Muscle of back (tissue), 11 donors: ENCODE data around the gene SH3RF2. TPM values are rescaled to one million over a fixed set of nuclear protein-coding genes. Genes with fewer than 3 reads are reported as not detected.
"Not testable (repeated sequence)": the region's sequence is repeated elsewhere in the genome, so short reads cannot be mapped to it uniquely, and the experiment has no call there.

Source experiments
- DNase-seq, 3 donors: peaks; one replicate each; pipeline versions ENCODE4 v3.0.0 to v3.0.0-alpha.2; 2013
- polyA plus RNA-seq, 10 donors: library from polyadenylated mRNA; unstranded; fragments of 120-200 nt; gene quantifications; one replicate each; pipeline ENCODE4 v1.2.1, GENCODE V29; 2013; ENCODE audit not compliant: insufficient read length in 10 of 10

SH3RF2 gene
- polyA plus RNA-seq, 10 donors = 1.8 to 8.4 (median 5.4) TPM

DNA sequence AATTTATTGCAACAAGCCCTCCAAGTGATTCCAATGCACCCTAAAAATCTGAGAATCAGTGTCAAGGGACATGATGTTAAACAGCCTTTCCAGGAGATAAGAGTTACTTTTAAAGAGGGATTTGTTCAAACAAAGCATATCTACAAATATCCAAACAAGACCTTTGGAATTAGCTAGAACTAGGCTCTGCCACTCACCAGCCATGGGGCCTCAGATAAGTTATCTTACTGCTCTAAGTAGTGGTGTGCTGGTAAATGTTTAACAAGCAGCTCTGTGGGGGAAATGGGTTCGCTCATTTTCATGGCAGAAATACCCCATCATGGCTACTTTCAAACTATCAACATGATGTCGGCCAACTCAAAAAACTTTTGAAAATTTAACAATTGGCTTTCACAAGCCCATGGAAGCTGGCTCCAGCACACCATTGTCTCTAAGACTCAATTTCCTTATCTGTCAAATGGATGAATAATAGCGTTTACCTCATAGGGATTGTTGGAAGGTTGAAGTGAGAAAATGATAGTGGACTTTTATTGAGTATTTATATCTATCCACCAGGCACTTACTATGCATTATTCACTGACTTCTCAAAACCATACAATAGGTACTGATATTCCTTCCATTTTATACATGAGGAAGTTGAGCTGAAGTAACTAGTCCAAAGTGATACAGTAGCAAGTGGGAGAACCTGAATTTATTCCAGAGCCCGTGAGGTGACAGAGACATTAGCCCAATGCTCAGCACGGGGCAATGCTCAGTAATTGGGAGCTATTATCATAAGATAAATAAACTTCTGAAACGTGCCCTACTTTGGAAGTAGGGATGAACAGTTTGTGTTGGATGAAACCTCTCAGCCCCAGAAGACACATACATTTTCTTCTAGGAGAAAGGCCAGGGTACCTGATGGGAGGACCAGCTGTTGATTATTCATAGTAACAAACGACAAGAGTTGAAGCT lies 43.2 kb downstream of the SH3RF2 start:
- no peak for DNase-seq

DNA sequence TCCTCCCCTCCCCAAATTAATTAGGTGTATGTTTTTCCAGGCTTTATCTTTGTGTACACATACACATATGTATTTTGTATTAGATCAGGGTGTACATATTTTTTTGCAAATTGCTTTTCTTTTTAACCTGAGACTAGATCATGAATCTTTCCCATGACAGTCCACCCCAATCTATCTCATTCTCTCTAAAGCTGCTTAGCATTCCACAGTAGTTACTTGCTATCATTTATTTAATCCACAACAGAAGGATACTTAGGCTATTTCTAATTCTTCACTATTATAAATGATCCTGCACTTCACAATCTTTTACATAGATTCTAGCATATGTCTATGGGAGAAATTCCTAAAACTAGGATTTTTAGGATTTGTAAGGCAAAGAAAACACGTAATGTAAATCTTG lies 43.9 kb downstream of the SH3RF2 start:
- no peak for DNase-seq

DNA sequence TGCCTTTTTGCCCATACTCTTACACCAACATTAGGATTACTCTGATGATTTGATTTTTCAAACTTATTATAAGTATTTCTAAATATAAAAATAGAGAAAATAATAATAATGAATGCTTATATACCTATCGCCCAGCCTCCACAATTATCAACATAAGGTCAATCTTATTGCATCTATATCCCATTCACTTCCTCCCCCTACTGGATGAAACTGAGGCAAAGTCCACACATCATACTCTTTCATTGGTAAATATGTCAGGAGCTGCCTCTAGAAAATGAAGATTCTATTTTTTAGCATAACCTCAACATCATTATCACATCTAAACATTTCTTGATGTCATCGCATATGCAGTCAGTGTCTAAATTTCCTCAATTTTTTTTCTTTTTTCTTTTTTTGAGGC lies 44.3 kb downstream of the SH3RF2 start:
- DNase-seq = no peak

DNA sequence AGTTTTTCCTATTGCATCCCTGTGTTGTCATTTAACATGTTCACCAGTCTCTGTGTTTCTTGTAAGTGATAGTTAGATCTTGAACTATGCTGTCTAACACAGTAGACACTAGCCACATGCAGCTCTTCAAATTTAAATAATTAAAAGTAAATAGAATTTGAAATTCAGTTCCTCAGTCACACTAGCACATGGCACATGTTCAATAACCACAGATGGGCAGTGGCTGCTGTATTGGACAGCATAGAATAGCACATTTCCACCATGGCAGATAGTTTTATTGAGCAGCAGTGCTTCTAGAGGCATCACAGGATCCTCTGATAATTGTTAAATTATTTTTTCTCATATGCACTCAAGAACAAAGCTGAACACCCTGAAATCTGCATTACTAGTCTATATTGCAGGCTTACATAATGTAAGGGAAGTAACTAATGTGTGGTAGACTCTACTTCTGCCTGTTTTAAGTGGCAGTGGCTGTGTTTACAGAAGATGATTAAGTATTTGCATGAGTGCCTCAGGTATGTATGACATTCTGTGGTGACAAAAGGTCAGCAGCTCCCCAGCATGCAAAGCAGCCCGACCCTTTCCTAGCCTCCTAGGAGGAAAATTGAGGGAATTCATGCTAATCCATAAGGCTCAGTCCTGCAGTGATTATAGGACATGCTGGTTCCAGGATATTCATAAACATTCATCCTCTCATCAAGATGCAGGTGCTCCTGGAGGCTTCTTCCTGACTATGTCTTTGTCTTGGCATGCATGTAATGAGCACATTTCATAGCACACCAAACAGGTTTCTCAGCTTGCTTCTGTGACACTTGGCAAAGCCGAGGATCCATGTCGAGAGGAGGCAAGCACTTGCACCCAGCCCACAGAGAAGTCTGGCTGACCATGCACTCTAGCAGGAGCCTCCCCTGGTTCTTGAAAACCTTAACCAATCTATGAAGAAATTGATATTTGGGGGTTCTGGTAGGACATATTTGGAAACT lies 45.5 kb downstream of the SH3RF2 start:
- no peak for DNase-seq

DNA sequence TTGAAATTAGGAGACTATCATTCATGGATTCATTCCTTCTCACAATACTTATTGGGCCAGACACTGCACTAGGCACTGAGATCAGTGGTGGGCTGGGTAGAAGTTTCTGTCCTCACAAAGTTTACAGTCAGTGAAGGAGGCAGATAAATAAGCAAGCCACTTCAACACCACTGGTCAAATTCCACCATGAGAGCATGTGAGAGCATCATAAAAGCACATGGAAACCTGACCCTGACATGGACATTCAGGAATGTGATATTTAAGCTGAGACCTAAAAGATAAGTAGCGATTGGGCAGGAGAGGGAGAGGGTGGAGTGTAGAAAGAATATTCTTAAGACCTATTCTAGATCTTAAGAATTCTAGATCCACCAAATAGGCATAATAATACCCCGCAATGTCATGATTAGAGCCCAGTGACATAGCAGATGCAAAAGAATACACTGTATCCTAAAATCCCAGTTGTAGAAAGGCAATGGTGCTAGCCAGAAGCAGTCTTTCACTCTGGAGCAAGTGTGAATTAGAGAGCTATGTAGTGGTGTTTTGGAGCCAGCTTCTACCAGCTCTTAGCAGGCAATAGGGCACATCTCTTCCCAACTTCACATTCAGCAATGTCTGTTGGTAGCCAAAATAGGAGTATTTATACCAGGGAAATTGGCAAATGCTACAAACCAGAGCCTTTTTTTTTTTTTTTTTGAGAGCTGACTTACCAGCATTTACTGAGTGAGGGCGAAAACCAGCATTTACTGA lies 46.4 kb downstream of the SH3RF2 start:
- no peak for DNase-seq

DNA sequence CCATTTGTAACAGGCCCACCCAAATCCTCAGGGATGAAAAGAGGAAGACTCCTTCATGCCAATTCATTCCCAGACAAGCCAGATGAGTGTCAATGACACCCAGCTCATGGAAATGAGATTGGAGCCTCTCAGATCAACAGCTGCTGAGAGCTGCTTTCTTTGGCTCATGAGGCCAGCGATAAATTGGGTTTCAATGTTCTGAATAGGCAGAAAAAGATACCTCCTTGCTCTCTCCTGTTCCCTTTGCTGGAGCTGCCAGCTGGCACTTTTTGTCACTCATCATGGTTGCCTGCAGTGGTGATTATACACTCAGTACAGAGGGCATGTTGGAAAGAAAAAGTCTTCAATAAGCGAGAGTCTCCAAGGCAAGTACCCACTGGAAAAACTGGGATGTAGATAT lies 47.1 kb downstream of the SH3RF2 start:
- DNase-seq = peak in 1 of 3 donors; percentile 18

DNA sequence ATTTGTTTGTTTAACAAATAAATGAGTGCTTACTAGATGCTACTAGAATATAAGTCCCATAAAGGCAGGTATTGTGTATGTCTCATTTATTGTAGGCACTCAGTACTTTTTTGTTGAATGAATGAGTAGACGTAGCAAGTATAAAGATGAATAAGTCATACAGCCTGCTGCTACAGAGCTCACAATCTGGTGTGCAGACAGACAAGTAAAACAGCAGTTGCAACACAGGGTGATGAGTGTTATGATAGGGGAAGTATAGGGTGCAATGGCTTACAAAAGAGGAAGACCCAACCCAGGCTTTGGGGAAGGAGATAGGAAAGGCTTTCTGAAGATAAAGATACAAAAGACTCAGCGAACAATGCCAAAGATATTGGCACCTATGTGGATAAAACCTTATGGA lies 47.7 kb downstream of the SH3RF2 start:
- DNase-seq = peak in 1 of 3 donors; percentile 10

DNA sequence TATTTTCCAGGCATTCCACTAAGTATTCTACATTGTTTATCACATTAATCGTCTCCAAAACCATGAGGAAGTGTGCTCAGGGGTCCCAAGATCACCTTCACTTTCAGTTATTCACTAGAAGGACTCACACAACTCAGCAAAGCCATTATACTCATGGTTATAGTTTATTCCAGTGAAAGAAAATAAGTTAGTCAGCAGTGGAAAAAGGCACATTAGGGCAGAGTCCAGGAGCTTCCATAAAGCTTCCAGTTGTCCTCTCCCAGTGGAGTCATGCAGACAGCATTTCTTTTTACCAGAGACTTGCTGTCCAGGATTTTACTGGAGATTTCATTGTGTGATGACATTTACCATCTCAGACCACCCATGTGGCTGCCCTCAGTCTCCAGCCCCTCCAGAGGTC lies 51.5 kb downstream of the SH3RF2 start:
- no peak for DNase-seq

DNA sequence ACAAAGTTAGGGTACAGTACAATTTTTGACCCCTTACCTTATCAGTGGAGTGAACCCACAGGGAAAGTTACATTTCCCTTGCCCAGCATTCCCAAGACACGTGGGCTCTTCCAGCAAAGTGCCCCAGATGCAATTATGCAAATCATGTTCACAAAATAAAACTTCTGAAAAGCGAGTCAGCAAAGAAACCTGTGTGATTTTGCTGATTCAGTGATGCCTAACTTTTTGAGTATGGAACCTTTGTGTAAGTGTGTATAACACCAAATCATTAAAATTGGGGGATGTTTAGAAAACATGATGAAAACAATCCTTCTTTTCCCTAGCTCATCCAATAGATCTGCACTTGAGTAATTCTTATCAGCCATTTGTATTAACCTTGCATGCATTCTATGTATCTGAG lies 52.6 kb downstream of the SH3RF2 start:
- DNase-seq = no peak

DNA sequence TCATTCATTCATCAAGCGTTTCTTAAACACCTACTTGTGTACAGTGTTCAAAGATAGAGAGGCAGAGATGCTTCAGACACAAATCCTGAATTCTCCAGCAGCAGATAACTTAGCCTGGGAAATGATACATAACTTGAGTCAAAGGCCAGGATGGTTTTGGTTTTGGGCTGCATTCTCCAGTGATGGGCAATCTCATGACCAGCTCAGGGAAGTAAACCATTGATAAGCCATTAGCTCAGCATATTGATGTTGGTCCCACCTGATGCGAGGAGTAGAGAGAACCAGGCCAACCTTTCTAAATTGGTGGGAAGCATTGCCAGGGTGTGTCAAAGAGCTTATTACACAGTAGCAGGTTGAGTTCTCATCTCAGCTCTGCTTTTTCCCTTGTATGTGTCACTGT lies 53.0 kb downstream of the SH3RF2 start:
- no peak for DNase-seq

DNA sequence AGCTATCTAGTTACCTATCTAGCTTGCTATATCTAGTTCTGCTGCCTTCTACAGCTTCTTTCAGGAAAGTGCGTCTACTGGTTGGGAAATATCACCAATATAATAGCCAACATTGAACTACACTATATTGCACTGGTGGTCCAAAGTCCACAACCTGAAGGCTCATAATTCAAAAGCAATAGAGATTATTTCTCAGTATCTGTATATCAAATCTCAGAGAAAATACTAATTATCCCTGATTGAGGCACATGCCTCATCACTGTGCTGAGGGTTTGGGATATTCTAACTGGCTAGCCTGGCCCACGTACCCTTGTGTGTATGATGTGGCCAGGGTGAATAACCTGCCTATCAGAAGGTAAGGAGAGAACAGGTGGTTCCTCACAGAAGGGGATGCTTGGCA lies 53.8 kb downstream of the SH3RF2 start:
- DNase-seq = no peak

DNA sequence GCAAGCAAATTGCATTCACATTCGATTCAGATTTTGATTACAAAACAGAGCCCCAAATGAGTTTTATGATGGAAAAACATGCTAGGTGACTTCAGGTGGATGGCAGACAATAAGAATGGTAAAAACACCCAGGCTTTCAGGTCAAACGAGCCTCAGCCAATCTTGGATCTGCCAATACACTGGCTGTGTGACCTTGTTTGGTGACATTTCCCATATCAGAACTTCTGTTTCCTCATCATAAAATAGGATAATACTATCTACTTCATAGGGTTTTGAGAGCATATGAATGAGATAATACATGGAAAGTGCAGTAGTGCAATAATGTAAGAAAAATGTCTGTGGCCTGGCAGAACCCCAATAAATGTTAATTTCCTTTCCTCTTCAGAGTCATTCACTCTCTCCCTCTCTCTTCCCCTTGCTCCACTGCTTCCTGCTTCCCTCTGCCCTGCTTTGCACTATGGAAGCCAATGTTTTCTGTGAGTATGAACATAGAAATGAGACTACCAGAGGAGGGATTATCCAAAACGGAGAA lies 54.7 kb downstream of the SH3RF2 start:
- DNase-seq = peak in 1 of 3 donors; percentile 26

DNA sequence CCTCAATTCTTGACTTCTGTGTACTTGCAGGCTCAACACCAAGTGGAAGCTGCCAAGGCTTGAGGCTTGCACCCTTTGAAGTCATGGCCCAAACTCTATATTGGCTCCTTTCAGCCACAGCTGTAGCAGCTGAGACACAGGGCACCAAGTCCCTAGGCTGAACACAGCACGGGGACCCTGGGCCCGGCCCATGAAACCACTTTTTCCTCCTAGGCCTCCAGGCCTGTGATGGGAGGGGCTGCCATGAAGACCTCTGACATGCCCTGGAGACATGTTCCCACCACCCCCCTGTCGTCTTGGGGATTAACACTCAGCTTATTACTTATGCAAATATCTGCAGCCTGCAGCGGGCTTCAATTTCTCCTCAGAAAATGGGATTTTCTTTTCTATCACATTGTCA lies 57.2 kb downstream of the SH3RF2 start:
- not testable (repeated sequence) for DNase-seq

DNA sequence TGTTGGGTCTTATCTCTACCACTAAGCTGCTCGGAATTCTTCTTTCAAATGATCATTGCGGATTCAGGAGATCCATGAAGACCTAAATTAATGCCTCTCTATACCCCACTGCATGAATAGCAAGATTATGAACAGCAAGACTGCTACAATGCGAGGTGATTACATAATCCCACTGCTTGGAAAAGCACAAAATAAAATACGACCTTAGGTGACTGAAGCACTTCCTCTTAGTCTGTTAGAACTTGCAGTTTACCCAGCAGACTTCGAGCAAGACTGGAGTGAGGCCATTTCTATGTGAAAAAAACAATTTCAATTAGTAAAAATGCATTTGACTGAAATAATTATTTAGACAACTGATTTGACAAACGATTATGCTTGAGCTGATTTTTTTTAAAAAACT lies 59.8 kb downstream of the SH3RF2 start:
- no peak for DNase-seq

DNA sequence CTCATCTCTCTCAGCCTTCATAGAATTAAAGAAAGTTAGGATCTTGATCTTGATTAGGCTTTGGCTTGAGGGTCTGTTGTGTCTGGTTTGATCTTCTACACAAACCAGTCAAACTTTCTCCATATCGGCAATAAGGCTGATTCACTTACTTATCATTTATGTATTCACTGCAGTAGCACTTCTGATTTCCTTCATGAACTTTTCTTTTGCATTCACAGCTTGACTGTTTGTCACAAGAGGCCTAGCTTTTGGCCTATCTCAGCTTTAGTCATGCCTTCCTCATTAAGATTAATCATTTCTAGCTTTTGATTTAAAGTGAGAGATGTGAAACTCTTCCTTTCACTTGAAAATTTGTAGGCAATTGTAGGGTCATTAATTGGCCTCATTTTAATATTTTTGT lies 62.8 kb downstream of the SH3RF2 start:
- no peak for DNase-seq

DNA sequence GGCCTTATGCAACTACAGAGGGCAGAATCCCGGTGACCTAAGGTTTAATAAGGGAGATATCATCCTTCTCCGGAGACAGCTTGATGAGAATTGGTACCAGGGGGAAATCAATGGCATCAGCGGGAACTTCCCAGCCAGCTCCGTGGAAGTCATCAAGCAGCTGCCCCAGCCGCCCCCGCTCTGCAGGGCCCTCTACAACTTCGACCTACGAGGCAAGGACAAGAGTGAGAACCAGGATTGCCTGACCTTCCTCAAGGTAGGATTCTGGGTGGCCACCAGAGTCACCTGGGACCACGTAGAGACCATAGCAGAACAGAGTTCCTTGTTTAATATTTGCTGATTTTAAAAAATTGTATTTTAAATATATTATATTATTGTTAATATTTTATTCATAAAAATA lies 63.7 kb downstream of the SH3RF2 start:
- no peak for DNase-seq

DNA sequence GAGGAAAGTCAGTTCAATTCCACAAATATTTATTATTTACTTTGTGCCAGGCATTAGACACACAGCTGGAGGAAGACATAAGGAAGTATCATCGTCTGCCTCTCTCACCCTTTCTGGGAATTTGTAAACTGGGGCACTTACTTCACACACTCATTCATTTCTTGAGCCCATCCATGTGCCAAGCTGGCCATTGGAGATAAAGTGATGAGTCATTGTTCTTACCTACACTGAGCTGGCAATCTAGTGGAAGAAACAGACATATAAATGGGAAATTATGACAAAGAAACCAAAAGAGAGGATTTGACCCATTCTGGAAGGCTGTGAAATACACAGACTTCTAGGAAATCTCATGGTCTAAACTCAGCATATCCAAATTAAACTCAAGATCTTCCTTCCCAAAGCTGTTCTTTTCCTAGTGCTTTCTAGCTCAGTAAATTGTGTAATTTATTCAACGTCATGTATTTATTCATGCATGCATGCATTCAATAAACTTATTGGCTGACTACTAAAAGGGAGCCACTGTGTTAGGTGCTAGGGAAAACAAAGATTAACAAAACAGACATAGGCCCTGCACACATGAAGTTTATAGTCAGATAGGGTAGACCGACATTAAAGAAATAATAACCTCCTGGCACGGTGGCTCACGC lies 65.3 kb downstream of the SH3RF2 start:
- no peak for DNase-seq

DNA sequence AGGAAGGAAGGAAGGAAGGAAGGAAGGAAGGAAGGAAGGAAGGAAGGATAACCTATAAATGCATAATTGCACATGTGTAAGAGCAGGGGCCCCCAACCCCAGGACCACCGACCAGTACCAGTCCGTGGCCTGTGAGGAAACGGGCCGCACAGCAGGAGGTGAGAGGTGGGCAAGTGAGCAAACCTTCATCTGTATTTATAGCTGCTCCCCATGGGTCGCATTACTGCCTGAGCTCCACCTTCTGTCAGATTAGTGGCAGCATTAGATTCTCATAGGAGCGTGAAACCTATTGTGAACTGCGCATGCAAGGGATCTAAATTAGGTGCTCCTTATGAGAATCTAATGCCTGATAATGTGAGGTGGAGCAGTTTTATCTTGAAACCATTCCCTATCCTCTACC lies 66.1 kb downstream of the SH3RF2 start:
- no peak for DNase-seq

DNA sequence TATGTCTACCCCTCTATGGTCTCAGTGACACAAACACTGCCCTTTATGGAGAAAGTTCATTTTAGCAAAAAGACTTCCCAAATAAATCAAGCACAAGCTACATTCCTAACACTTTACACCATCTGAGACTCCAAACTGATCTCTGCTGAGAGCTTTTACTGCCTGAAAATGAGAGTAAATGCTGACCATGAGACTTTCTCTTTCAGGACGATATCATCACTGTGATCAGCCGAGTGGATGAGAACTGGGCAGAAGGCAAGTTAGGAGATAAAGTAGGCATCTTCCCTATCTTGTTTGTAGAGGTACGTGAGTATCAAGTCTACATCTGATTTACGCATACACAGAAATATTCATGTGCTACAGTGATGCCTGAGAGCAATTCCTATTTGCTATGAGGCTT lies 67.5 kb downstream of the SH3RF2 start:
- no peak for DNase-seq

DNA sequence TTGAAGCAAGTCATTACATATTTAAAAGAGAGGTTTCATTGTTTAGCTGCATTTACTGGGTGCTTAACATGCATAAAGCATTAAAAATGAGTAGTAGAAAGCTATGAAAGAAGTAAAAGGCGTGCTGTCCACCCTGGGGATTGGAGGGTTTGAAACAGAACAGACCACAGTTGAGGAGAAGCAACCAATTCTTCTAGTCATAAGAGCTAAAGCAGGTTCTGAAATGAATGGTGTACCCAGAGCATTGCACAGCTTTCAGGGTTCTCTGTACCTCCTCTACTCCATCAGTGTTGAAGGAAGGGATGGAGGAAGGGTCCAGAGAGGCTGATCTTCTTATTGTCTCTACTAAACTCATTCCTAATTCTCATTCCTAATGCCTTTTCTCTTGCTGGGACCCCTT lies 68.9 kb downstream of the SH3RF2 start:
- no peak for DNase-seq

DNA sequence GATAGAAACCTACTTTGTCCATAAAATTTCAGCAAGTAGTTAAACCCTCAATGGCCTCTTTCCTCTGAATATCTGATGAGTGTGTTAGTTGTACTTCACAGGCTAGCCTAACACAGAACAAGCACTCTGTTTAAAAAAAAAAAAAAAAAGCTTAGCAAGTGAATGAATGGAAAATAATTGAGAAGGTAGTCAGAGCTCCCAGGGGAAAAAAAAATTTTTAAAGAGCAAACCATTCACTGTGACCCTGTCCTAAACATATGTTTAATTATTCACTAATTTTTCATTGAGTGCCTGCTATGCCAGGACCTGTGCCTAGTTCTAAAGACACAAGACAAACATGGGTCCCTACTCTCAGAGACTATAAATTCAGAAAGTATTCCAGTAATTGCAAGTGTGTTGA lies 69.3 kb downstream of the SH3RF2 start:
- DNase-seq = no peak
